Body of pancreas (tissue), 4 donors: ENCODE data around the gene PREX1.

Experiments used
- CTCF ChIP-seq, 7 experiments: fragments of 450-650 bp in 4 of 7; fragments of 200-600 bp in 3 of 7; sonication (generic) in 3 of 7; IDR thresholded peaks; one replicate each; pipeline ENCODE4 v1.5.1; 2016 to 2019; ENCODE audit warnings: antibody characterized with exemption in 7 of 7
- POLR2A ChIP-seq, 3 donors: fragments of 450-650 bp; IDR thresholded peaks; one replicate each; pipeline ENCODE4 v1.6.1; 2016; ENCODE audit warnings: antibody characterized with exemption in 3 of 3, mild to moderate bottlenecking in 2 of 3

- TF ChIP-seq CTCF (IDR thresholded peaks at IDR 0.05) (no peak), POLR2A (IDR thresholded peaks at IDR 0.05) (no peak)
Observed at GRCh38 chr20:48725555-48725991, 102.2 kb downstream of the PREX1 start.
